Measurements from ENCODE around the gene PELI1.

Gene PELI1

GRCh38 chr2:64186699-64187605 lies 42.7 kb upstream of the PELI1 start:
- Histone ChIP-seq H3K79me2 (ENCODE audit: insufficient read depth, low read length) (no peaks in the 10 kb centered on the region), H3K4me1 (ENCODE audit: insufficient read depth, low read length, poor library complexity, severe bottlenecking) (no peaks in the 10 kb centered on the region), H3K4me3 (ENCODE audit: low read length, poor library complexity, severe bottlenecking) (no peak overlapping the region), H3K9me2 (replicated peaks; ENCODE audit: low read depth, low read length) (no peaks in the 10 kb centered on the region), H4K20me1 (ENCODE audit: insufficient read depth, low read length, poor library complexity, severe bottlenecking) (no peaks in the 10 kb centered on the region), H3K9me3 (ENCODE audit: insufficient read depth, low read depth, low read length) (no peaks in the 10 kb centered on the region), H3K27me3 (ENCODE audit: insufficient read depth, low read length, poor library complexity, severe bottlenecking) (no peaks in the 10 kb centered on the region), H3K36me3 (ENCODE audit: insufficient read depth, low read length) (no peaks in the 10 kb centered on the region), H3F3A (ENCODE audit: low read depth) (no peaks in the 10 kb centered on the region), H2AFZ (ENCODE audit: low read length) (no peak overlapping the region), H3K9ac (ENCODE audit: low read depth, low read length, poor library complexity, severe bottlenecking) (no peak overlapping the region), H3K4me2 (ENCODE audit: low read depth, low read length, poor library complexity, severe bottlenecking) (no peak overlapping the region)
- no peak for TF ChIP-seq CTCF (conservative IDR thresholded peaks at IDR 0.05; ENCODE audit: low read length)

GRCh38 chr2:64179582-64180321 lies 35.5 kb upstream of the PELI1 start:
- no peaks in the 10 kb centered on the region for H3K9me3 ChIP-seq (ENCODE audit: insufficient read depth, low read depth, low read length)
- H3K4me3 ChIP-seq (ENCODE audit: low read length, poor library complexity, severe bottlenecking): no peak overlapping the region
- H3F3A ChIP-seq (ENCODE audit: low read depth): no peaks in the 10 kb centered on the region
- no peak overlapping the region for H3K4me2 ChIP-seq (ENCODE audit: low read depth, low read length, poor library complexity, severe bottlenecking)
- H3K4me1 ChIP-seq (ENCODE audit: insufficient read depth, low read length, poor library complexity, severe bottlenecking): no peaks in the 10 kb centered on the region
- H3K36me3 ChIP-seq (ENCODE audit: insufficient read depth, low read length): no peaks in the 10 kb centered on the region
- no peaks in the 10 kb centered on the region for H3K79me2 ChIP-seq (ENCODE audit: insufficient read depth, low read length)
- H3K9ac ChIP-seq (ENCODE audit: low read depth, low read length, poor library complexity, severe bottlenecking): no peak overlapping the region
- no peak overlapping the region for H2AFZ ChIP-seq (ENCODE audit: low read length)
- no peaks in the 10 kb centered on the region for H4K20me1 ChIP-seq (ENCODE audit: insufficient read depth, low read length, poor library complexity, severe bottlenecking)
- H3K9me2 ChIP-seq (replicated peaks; ENCODE audit: low read depth, low read length): no peaks in the 10 kb centered on the region
- TF ChIP-seq EZH2phosphoT487 (IDR thresholded peaks at IDR 0.05; ENCODE audit: borderline replicate concordance) (no peak), CTCF (conservative IDR thresholded peaks at IDR 0.05; ENCODE audit: low read length) (no peak)
- H3K27me3 ChIP-seq (ENCODE audit: insufficient read depth, low read length, poor library complexity, severe bottlenecking): no peaks in the 10 kb centered on the region

- Histone ChIP-seq H3K9ac (ENCODE audit: low read depth, low read length, poor library complexity, severe bottlenecking) (no peak overlapping the region), H3K4me1 (ENCODE audit: insufficient read depth, low read length, poor library complexity, severe bottlenecking) (no peaks in the 10 kb centered on the region), H4K20me1 (ENCODE audit: insufficient read depth, low read length, poor library complexity, severe bottlenecking) (no peaks in the 10 kb centered on the region), H3K79me2 (ENCODE audit: insufficient read depth, low read length) (no peaks in the 10 kb centered on the region), H3K27me3 (ENCODE audit: insufficient read depth, low read length, poor library complexity, severe bottlenecking) (no peaks in the 10 kb centered on the region), H3F3A (ENCODE audit: low read depth) (no peaks in the 10 kb centered on the region), H3K9me2 (replicated peaks; ENCODE audit: low read depth, low read length) (no peaks in the 10 kb centered on the region), H3K4me3 (ENCODE audit: low read length, poor library complexity, severe bottlenecking) (no peak overlapping the region), H3K4me2 (ENCODE audit: low read depth, low read length, poor library complexity, severe bottlenecking) (no peak overlapping the region), H3K36me3 (ENCODE audit: insufficient read depth, low read length) (no peaks in the 10 kb centered on the region), H2AFZ (ENCODE audit: low read length) (no peak overlapping the region), H3K9me3 (ENCODE audit: insufficient read depth, low read depth, low read length) (no peaks in the 10 kb centered on the region)
- no peak for TF ChIP-seq EZH2phosphoT487 (IDR thresholded peaks at IDR 0.05; ENCODE audit: borderline replicate concordance)
- no peak for TF ChIP-seq CTCF (conservative IDR thresholded peaks at IDR 0.05; ENCODE audit: low read length)
Observed at GRCh38 chr2:64177315-64177714, 33.1 kb upstream of the PELI1 start.
